Peyer's patch (tissue), 4 donors: Measurements from ENCODE around the gene SGIP1.

Experiments
- POLR2A ChIP-seq, 2 donors: fragments of 450-650 bp; IDR thresholded peaks; one replicate each; pipeline ENCODE4 v1.5.1; 2017; ENCODE audit warnings: antibody characterized with exemption in 2 of 2, mild to moderate bottlenecking in 2 of 2, moderate library complexity in 2 of 2
- TF ChIP-seq, protein P1 (sequence below), 6 experiments: fragments of 450-650 bp in 4 of 6; fragments of 200-600 bp in 2 of 6; sonication (generic) in 1 of 6; IDR thresholded peaks; one replicate each; pipeline ENCODE4 v1.5.1; 2017 to 2019; ENCODE audit warnings: antibody characterized with exemption in 6 of 6, mild to moderate bottlenecking in 3 of 6, moderate library complexity in 1 of 6

DNA sequence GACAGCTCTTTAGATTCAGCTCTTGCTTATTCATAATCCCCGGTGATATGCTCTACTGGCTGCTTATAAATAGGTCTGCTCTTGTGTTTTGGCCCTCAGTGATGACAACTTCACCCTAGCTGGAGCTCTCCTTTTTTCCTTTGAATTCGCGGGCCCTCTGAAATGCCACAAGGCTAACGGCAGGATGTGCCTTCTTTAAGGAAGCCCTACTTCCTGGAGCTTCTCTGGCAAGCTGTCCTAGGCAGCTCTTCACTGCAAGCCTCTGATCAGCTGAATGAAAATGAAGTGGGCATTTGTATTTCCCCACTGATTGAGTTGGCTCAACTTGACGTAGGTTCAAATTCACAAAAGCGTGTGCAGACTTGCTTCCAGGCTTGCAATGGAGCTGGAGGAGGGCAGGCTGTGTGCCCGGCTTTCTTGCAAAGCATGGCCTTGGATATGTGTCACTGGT is 22.2 kb downstream of the SGIP1 start:
- TF ChIP-seq, protein P1, sequence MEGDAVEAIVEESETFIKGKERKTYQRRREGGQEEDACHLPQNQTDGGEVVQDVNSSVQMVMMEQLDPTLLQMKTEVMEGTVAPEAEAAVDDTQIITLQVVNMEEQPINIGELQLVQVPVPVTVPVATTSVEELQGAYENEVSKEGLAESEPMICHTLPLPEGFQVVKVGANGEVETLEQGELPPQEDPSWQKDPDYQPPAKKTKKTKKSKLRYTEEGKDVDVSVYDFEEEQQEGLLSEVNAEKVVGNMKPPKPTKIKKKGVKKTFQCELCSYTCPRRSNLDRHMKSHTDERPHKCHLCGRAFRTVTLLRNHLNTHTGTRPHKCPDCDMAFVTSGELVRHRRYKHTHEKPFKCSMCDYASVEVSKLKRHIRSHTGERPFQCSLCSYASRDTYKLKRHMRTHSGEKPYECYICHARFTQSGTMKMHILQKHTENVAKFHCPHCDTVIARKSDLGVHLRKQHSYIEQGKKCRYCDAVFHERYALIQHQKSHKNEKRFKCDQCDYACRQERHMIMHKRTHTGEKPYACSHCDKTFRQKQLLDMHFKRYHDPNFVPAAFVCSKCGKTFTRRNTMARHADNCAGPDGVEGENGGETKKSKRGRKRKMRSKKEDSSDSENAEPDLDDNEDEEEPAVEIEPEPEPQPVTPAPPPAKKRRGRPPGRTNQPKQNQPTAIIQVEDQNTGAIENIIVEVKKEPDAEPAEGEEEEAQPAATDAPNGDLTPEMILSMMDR (IDR thresholded peaks at IDR 0.05) = no peak
- TF ChIP-seq POLR2A (IDR thresholded peaks at IDR 0.05) = no peak
